Raji (cell line): ENCODE measurements around the gene UBE2E1.

ENCODE experiments used
- POLR2A ChIP-seq: IDR thresholded peaks from 2 replicates; pipeline ENCODE4 v1.6.1; 2011; ENCODE audit warnings: low read depth, low read length, control low read depth; ENCODE audit not compliant: insufficient read depth

Gene UBE2E1

GRCh38 chr3:23805633-23806533 is at the start of gene UBE2E1:
TSS of gene UBE2E1 (plus strand) at chr3:23805955. CDS start at chr3:23807270, 1,315 bp downstream.
- TF ChIP-seq POLR2A: peak; percentile 82

DNA sequence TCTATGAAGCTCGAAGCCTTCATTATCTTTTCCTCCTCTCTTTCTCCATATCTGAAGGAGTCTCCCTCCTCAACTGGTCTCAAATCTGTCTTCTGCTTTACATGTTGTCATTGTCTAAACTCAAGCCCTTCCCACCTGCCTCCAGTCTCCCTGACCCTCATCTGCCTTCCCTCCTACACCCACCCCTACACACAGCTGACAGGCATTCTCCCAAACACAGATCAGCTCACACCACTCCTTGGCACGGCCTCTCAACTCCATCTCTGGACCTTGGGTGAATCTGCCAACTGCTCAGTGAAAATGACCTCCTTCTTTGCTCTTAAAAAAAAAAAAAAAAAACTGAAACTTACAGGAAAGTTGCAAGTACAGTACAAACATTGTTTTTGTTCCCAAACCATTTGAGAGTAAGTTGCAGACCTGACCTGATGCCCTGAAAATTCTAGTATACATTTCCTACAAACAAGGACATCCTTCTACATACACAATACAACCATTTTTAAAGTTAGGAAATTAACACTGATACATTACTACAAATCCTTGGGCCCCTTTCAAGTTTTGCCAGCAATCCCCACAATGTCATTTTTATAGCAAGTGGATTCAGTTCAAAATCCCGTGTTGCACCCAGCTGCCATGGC is 49.4 kb upstream of the UBE2E1 start:
- no peak for TF ChIP-seq POLR2A

DNA sequence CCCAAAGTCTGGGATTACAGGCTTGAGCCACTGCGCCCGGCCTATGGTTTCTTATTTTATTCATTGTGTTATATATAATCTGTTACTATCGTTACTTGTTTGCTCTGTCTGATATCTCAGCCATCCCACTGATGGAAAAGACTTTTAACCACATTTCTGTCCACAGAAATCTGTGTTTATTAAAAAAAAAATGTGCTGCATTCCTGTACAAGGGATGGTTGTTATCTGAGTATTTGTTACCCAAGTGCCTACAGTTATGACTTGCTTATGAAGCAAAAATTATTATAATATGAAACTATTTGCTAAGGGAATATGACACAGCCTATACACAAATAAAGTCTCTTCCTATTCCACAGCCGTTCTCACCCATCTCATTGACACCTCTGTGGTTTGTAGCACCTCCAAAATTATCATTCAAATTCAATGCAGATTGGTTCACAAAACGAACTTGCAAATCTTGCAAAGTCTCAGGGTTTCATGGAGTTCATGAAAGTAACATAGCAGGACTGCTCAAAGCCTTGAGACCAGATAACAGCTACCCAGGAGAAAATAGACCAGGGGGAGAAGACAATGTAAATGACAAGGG is 47.4 kb upstream of the UBE2E1 start:
- TF ChIP-seq POLR2A: no peak

- no peak for TF ChIP-seq POLR2A
These were observed 45.4 kb upstream of the UBE2E1 start for GRCh38 chr3:23760325-23760724.

- peak; percentile 42; the same call in 1 of the 2 replicates for TF ChIP-seq POLR2A
These were observed 44.8 kb upstream of the UBE2E1 start for GRCh38 chr3:23760871-23761373.

- no peak for TF ChIP-seq POLR2A
These were observed 44.3 kb upstream of the UBE2E1 start for GRCh38 chr3:23761440-23761896.

DNA sequence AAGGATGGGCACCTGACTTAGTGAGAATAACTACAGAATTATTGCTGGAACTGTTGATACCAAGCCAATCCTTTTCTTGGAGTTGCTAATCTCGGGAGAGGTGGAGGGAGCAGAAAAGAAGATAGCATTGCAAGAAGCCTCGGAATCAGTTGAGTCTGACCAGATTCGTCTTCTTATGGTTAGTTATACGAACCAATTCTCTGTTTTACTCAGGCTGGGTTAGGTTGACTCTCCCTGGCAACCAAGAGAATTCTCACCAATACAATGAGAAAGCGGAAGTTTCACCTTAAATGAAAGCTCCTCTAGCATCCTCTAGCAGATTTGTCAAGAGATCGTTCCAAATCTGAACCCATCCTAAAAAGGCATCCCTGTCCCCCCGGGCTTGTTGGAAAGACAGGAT is 43.5 kb upstream of the UBE2E1 start:
- no peak for TF ChIP-seq POLR2A

DNA sequence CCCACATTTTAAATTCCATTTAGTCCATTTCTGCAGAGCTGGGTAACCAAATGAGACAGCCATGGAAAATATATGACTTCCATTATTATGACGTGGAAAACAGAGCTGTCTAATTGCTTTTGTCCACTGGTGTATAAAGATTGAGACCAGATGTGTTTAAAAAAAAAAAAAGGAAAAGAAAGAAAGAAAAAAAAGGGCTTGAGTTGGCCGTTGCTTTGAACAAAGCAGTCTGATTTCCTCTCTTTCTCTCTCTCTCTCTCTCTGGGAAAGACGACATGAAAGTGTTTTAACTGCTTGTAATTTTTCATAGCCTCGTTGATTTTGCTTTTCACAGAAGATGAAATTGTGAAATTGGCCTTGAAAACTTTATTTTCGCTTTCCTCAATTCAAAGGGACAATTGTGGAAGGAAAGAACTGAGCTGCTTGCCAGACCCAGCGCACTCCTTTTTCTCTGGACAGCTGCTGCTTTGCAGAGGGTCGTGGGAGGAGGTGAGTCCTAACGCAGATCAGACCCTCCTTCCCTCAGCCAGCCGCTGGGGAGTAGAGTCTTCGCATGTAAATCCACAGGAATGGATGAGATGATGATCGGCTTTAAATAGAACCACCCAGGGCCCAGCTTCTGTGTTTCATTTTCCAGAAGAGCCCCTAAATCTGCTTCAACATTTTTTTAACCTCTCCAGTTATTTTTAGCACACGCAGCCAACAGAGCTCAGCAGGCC is 42.8 kb upstream of the UBE2E1 start:
- no peak for TF ChIP-seq POLR2A

GRCh38 chr3:23764407-23764806 is 41.3 kb upstream of the UBE2E1 start:
- TF ChIP-seq POLR2A: no peak

DNA sequence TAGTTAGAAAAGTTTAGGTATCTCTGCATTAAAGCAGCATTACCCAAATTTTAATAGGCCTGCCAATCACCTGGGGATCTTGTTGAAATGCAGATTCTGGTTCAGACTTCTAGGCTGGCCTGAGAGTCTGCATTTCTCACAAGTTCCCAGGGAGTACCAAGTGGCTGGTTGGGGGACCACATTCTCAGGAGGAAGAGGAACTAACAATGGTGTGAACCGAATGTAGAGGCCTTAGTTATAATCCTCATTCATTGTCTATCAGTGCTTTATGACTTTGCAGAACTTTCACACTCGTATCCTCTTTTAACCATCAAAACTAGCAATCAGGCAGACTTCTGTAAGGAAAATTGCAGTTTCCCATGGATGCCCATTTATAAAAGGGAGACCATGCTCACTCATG is 38.2 kb upstream of the UBE2E1 start:
- no peak for TF ChIP-seq POLR2A

- TF ChIP-seq POLR2A: no peak
These were observed 30.4 kb upstream of the UBE2E1 start for GRCh38 chr3:23775254-23775909.

DNA sequence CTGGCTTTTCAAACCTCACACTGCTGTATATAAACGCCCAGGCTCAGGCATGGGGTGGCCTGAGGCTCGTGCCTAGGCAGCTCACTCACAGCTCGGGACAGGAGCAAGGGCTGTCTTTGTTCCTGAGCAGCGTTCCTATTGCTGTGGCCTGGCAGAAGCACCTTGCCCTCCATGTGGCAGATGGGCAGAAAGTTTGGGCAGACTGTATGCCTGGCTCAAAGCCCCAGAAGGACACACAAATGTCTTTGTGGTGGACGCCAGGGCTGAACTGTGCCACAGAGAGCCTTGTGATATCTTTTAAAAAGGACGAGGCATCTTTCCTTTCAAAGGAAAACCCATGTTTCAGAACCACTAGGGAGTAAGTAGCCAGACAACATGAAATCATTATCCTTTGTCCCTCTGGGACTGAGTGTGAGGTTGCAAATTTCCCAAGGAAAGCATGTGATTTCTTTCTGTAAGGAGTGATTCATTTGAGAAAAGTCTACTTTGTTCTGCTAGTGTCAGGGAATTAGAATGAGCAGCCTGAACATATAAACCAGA is 29.3 kb upstream of the UBE2E1 start:
- TF ChIP-seq POLR2A: no peak

GRCh38 chr3:23778446-23778845 is 27.3 kb upstream of the UBE2E1 start:
- TF ChIP-seq POLR2A: no peak

GRCh38 chr3:23779841-23780240 is 25.9 kb upstream of the UBE2E1 start:
- no peak for TF ChIP-seq POLR2A
